Hepatocyte (in vitro differentiated cells): ENCODE measurements around the gene FRAS1.

ENCODE experiments used
- EZH2 ChIP-seq: fragments of 200-600 bp; sonication (generic); IDR thresholded peaks from 2 replicates; pipeline ENCODE4 v1.6.1; 2016; ENCODE audit warnings: antibody characterized with exemption, mild to moderate bottlenecking, borderline replicate concordance
- EZH2phosphoT487 ChIP-seq: fragments of 200-600 bp; sonication (generic); IDR thresholded peaks from one replicate; pipeline ENCODE4 v1.6.1; 2018; ENCODE audit warnings: antibody characterized with exemption, mild to moderate bottlenecking, low read depth, moderate library complexity; ENCODE audit not compliant: unreplicated experiment, severe bottlenecking
- TF ChIP-seq, protein P1 (sequence below): fragments of 200-600 bp; sonication (generic); IDR thresholded peaks from 2 replicates; pipeline ENCODE4 v1.5.1; 2016; ENCODE audit warnings: antibody characterized with exemption, mild to moderate bottlenecking; ENCODE audit not compliant: poor library complexity

DNA sequence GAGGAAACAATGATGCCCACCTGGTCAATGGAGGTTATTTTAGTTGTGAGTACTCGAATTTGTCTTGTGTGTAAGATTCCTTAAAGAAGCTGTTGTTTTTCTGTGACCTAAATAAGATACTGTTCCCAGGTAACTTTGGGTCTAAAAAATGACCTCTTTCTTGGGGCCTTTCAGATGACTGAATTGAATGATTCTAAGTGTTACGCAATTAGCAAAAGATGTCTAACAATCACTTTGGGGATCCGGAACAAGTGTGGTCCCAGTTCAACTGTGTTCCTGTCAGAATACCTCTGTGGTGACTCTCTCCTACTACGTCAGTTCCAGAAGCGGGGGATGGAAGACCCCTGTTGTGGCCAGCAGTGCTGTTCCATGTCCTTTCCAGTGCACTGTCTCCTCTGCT lies 99.4 kb downstream of the FRAS1 start:
- TF ChIP-seq EZH2phosphoT487 (no peak), EZH2 (no peak)
- TF ChIP-seq, protein P1, sequence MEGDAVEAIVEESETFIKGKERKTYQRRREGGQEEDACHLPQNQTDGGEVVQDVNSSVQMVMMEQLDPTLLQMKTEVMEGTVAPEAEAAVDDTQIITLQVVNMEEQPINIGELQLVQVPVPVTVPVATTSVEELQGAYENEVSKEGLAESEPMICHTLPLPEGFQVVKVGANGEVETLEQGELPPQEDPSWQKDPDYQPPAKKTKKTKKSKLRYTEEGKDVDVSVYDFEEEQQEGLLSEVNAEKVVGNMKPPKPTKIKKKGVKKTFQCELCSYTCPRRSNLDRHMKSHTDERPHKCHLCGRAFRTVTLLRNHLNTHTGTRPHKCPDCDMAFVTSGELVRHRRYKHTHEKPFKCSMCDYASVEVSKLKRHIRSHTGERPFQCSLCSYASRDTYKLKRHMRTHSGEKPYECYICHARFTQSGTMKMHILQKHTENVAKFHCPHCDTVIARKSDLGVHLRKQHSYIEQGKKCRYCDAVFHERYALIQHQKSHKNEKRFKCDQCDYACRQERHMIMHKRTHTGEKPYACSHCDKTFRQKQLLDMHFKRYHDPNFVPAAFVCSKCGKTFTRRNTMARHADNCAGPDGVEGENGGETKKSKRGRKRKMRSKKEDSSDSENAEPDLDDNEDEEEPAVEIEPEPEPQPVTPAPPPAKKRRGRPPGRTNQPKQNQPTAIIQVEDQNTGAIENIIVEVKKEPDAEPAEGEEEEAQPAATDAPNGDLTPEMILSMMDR, result no peak
